Activated B cell treated with CpG ODN at 0.5 μM for 24 hours (primary cell): ENCODE results near the gene DDX10. TPM values are rescaled to one million over a fixed set of nuclear protein-coding genes. Genes with fewer than 3 reads are reported as not detected.

ENCODE experiments used
- ATAC-seq: fragments of 200-7000 bp; cut with Tn5 transposase; one replicate; pipeline ENCODE4 v1.10.0; 2021; ENCODE audit warnings: low read depth, mild to moderate bottlenecking, moderate library complexity
- CTCF ChIA-PET: fragments of 350-600 bp; sonication (Branson Sonifier 250); formaldehyde crosslinking; loops from one replicate; lab custom pipeline; 2021; ENCODE audit warnings: antibody characterized with exemption; lab: Charles Lee
- POLR2A ChIA-PET: fragments of 350-600 bp; sonication (Branson Sonifier 250); formaldehyde crosslinking; loops from one replicate; lab custom pipeline; 2021; ENCODE audit warnings: antibody characterized with exemption; lab: Charles Lee
- DNase-seq: peaks from one replicate; pipeline ENCODE4 v3.0.0; 2022
- H3K27ac Mint-ChIP-seq: one replicate; pipeline ENCODE4 v1.8.0; 2020; ENCODE audit warnings: mixed read lengths
- H3K27me3 Mint-ChIP-seq: one replicate; pipeline ENCODE4 v1.8.0; 2021; ENCODE audit warnings: mixed read lengths
- H3K36me3 Mint-ChIP-seq: one replicate; pipeline ENCODE4 v1.8.0; 2021; ENCODE audit warnings: low read depth, mixed read lengths
- H3K4me1 Mint-ChIP-seq: one replicate; pipeline ENCODE4 v1.8.0; 2021; ENCODE audit warnings: mixed read lengths
- H3K4me3 Mint-ChIP-seq: one replicate; pipeline ENCODE4 v1.8.0; 2020; ENCODE audit warnings: mild to moderate bottlenecking, mixed read lengths
- H3K9me3 Mint-ChIP-seq: one replicate; pipeline ENCODE4 v1.8.0; 2020; ENCODE audit warnings: mixed read lengths
- CTCF ChIP-seq: fragments of 200-600 bp; IDR thresholded peaks from one replicate; pipeline ENCODE4 v1.8.0; 2022; ENCODE audit warnings: antibody characterized with exemption, mild to moderate bottlenecking
- intact Hi-C: fragments of 100-400 bp; cut with micrococcal nuclease; formaldehyde crosslinking; loops from one replicate; pipeline ENCODE4 v1.15.1; 2024
- total RNA-seq: library from RNA; stranded (reverse); gene quantifications from 2 replicates; pipeline ENCODE4 v1.2.3, GENCODE V29; 2022

The DDX10 gene
- total RNA-seq, 1 donor from 2014 or later, result 43.3 TPM

GRCh38 chr11:108886005-108886659 is 221.3 kb downstream of the DDX10 start:
- no peaks in the 10 kb centered on the region for H3K27me3 Mint-ChIP-seq
- H3K36me3 Mint-ChIP-seq, result no peaks in the 10 kb centered on the region
- no peak for TF ChIP-seq CTCF
- intact Hi-C loops, result no loop called here
- H3K4me3 Mint-ChIP-seq, result no peak overlapping the region
- ATAC-seq (no peak), DNase-seq (no peak)
- no peak overlapping the region for H3K27ac Mint-ChIP-seq
- no peaks in the 10 kb centered on the region for H3K9me3 Mint-ChIP-seq
- ChIA-PET CTCF (no interaction called here), POLR2A (no interaction called here)
- peaks cover 9% of the 10 kb centered on the region for H3K4me1 Mint-ChIP-seq

GRCh38 chr11:108886660-108887009 is 221.8 kb downstream of the DDX10 start:
- intact Hi-C loops, result no loop called here
- no peaks in the 10 kb centered on the region for H3K27me3 Mint-ChIP-seq
- no peak for TF ChIP-seq CTCF
- no peak for DNase-seq
- no peak for ATAC-seq
- no peaks in the 10 kb centered on the region for H3K9me3 Mint-ChIP-seq
- H3K4me3 Mint-ChIP-seq, result no peak overlapping the region
- H3K27ac Mint-ChIP-seq, result no peak overlapping the region
- CTCF ChIA-PET, result no interaction called here
- H3K4me1 Mint-ChIP-seq, result peaks cover 9% of the 10 kb centered on the region
- POLR2A ChIA-PET, result no interaction called here
- no peaks in the 10 kb centered on the region for H3K36me3 Mint-ChIP-seq

GRCh38 chr11:108887436-108888238 is 222.8 kb downstream of the DDX10 start:
- CTCF ChIA-PET, result no interaction called here

GRCh38 chr11:108890482-108891105 is 225.7 kb downstream of the DDX10 start:
- TF ChIP-seq CTCF, result no peak
- H3K36me3 Mint-ChIP-seq, result peaks cover 2% of the 10 kb centered on the region
- no peak overlapping the region for H3K4me3 Mint-ChIP-seq
- intact Hi-C loops, result no loop called here
- DNase-seq (no peak), ATAC-seq (no peak)
- no peaks in the 10 kb centered on the region for H3K9me3 Mint-ChIP-seq
- ChIA-PET POLR2A (no interaction called here), CTCF (no interaction called here)
- no peaks in the 10 kb centered on the region for H3K27me3 Mint-ChIP-seq
- peaks cover 2% of the 10 kb centered on the region for H3K4me1 Mint-ChIP-seq
- H3K27ac Mint-ChIP-seq, result no peak overlapping the region

More at GRCh38 chr11:108887436-108888238, 222.8 kb downstream of the DDX10 start:
- ATAC-seq (no peak), DNase-seq (no peak)
- H3K4me3 Mint-ChIP-seq, result no peak overlapping the region
- no peaks in the 10 kb centered on the region for H3K27me3 Mint-ChIP-seq
- no peaks in the 10 kb centered on the region for H3K36me3 Mint-ChIP-seq
- peaks cover 1% of the 10 kb centered on the region for H3K4me1 Mint-ChIP-seq
- intact Hi-C loops, result no loop called here
- no peak overlapping the region for H3K27ac Mint-ChIP-seq
- POLR2A ChIA-PET, result interaction anchor here (0.6 kb wide), 1 partner anchor 11 kb away, joined by 12 read pairs; no protein-coding TSS in a partner anchor
- no peak for TF ChIP-seq CTCF
- no peaks in the 10 kb centered on the region for H3K9me3 Mint-ChIP-seq

DNA sequence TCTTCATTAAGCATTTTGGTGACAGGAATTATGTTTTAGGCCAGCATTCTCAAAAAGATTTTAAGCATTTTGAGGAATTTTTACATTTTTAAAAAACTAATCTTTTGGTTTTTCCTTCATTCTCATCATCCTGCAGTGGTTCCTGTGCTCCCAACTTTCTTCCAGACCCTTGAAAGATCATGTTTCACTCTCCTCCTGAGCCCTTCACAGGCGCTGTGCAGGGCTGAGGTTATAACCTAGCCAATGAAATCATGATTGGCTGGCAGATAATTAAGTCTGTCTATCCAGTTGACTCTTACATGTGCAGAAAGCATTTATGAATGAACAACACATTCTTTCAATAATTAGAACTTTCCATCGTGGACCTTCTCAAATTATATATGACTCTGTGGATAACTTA is 226.3 kb downstream of the DDX10 start:
- Mint-ChIP-seq H3K9me3 (no peaks in the 10 kb centered on the region), H3K36me3 (peaks cover 2% of the 10 kb centered on the region), H3K4me1 (peaks cover 8% of the 10 kb centered on the region), H3K27me3 (no peaks in the 10 kb centered on the region), H3K27ac (no peak overlapping the region), H3K4me3 (no peak overlapping the region)
- intact Hi-C loops, result no loop called here
- CTCF ChIA-PET, result no interaction called here
- ATAC-seq (no peak), DNase-seq (no peak)
- TF ChIP-seq CTCF, result no peak
- POLR2A ChIA-PET, result no interaction called here
